Stimulated activated CD4-positive, alpha-beta T cell treated with anti-CD3 and anti-CD28 coated beads, Interleukin-4, amount 100 ng/mL, for 1 hour (primary cell): ENCODE measurements around the gene FAM107A.

Source experiments
- DNase-seq: peaks from one replicate; pipeline ENCODE4 v3.0.0-alpha.2; 2020

The FAM107A gene

DNA sequence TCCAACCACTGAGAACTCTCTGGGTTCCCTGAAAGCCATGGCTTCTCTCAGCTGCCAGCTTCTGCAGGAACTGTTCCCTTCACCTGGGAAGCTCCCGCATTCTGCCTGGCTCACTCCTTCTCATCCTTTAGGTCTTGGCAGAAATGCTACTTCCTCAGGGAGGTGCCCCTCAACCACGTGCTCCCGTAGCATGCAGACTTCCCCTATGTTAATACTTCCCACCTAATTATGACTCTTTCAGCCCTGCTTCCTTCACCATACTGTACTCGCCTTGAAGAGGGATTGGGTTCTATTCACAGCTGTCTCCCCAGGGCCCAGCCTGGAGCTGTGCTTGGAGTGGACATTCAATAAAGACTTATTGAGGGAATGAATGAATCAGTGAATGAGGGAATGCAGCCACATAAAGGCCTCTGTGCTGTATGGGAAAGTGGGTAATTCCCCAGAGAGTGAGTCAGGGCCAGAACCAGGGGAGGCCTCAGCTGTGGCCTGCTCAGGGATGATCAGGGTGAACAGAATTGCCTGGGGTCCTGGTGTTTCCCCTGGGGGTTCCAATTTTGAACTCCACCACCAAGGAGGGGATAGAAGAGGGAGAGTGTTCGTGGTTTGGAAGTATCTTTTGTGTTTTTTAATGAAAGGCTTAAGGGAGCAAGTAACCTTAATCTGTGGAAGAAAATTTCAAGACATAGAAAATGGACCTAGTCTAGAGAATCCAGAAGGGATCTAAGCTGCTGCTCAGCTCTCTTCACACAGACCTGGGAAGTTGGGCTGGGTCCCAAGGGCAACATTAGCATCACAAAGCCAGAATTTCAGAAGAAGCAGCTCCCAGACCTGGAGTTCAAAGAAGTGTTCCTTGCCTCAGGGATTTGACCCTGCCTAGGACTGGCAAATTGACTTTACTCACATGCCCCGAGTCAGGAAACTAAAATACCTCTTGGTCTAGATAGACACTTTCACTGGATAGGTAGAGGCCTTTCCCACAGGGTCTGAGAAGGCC, 14.6 kb upstream of the FAM107A start:
- no peak for DNase-seq

DNA sequence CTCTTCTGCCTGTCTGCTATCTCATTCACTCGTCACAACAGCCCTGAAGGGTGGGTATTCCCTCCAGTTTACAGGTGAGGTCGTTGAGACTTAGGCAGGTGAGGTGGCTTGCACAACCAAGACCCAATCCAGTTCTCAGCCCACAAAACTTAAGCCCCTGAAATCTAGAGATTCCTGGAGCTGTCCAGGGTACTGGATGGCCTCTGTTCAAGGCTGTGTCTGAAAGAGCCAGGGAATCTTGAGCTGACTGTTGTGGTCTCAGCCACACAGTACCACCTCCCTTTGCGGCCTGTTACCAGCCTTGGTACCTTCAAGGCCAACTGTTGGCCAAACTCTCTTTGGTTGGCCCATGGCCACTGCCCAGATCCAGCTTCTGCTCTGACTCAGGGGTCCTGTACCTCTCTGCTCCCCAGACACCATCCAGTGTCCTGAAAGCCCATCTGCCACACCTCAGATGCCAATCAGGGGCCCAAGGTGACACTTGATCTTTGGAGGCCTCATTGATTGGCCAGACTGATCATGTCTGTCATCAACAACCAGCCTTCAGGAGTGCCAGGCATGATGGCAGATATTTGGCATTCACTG, 10.9 kb upstream of the FAM107A start:
- DNase-seq, result no peak

DNA sequence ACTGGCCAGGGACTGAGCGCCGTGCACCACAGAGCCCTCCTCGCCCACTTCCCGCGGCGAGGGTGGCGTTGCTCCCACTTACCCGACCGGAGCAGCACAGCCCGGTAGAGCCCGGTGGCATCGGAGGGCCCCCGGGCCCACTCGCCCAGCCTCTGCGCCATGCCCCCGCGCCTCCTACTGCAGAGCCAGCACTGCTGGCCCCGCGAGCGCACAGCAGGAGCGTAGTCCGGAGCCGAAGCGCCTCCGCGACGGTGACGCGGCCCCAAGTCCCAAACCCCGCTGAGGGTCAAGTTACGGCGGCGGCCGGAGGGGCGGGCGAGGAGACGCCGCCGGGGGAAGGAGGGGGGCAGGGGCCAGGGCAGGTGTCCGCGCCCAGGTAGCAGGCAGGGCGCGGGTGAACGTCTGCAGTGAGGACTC, 9.6 kb upstream of the FAM107A start:
- DNase-seq, result no peak

DNA sequence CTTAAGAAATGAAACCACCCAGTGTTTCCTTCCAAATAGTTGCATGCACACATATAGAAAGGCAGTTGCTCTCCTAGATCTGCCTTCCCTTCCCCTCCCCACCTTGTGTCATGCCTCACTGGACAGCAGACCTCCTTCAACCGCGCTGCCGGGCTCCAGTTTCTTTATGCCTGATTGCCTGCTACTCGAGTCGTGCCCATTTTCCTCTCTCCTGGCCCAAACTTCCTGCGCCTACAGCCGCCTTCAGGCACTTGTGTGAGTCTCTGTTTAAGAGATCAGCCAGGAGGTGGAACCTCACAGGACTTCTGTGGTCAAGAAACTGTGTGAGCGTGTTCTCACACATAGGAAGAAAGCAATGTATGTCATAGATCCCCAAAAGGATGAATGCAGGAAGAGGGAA, 8.8 kb upstream of the FAM107A start:
- DNase-seq, result no peak

DNA sequence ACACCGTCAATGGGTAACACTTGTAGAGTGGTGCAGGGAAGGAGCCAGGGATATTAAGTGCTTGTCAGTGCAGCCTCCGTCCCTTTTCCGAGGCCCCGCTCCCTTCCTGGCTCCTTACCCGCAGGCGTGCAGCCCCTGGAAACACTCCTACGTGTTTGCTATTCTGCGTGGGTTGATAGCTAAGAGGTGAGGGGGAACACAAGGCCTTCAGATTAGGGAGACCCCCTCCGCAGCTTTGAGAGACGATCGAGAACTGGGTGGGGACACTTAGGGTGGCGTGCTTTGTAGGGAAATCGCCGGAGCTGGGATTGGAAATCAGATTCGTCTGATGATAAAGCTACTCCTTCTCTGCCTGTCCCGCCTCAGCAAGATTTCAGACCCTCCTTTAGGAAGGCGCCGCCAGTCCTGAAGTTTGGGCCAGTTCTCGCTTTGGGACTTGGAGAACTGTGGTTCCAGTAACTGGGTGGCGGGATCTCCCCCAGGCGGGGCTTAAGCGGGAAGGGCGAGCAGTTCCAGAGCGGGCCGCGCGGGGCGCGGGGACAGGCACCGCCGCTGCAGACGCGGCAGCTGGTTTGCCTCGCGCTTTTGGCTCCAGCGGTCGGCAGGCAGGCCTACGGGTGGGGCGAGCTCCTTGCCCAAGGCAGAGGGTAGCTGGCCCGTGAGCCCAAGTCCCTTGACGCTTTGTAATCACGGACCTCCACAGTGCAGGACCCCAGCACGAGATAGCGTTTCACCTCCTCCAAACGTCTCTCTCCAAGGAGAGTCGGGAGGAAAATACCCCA, 8.0 kb upstream of the FAM107A start:
- DNase-seq, result peak; percentile 51

DNA sequence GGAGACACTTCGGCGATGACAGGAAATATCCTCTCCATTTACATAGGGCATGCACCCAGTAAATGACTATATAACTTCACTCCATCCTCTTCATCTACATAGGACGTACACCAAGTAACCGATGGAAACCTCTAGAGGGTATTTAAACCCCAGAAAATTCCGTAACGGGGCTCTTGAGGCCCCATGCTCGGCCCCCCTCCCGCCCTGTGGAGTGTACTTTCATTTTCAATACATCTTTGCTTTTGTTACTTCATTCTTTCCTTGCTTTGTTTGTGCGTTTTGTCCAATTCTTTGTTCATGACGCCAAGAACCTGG, 7.5 kb upstream of the FAM107A start:
- no peak for DNase-seq

DNA sequence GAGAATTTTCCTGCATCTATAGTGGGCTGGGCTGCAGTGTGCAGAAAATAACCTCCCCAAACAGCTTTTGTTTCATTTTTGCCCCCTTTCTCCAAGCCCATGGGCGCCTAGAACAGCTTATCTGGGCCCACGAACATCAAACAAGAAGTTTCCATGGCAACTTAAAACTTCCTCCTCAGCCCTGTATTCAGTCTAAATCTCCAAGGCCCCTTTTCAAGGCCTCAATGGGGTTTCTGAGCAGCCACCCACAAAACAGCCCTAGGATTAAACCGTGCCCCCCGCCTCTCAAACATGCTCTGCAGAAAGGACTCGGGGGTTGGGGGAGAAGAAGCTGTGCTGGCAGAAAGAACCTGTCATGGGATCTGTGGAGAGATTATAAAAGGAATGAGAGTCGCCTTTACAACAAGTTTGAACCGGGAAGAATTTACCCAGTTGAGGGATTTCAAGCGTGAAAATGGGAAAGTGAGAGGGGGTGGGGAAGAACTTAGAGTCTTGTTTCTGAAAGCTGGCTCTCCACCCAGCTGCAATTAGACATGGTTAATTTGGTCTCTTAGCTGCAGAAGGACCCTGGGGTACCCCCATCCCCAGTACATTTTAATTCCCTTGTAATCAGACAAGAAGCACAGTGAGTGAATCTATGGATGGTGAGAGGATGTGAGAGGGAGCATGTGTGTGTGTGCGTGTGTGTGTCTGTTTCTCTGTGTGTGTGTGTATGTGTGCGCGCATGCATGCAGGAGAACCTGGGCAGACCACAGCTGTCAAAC, 4.3 kb upstream of the FAM107A start:
- DNase-seq, result no peak

DNA sequence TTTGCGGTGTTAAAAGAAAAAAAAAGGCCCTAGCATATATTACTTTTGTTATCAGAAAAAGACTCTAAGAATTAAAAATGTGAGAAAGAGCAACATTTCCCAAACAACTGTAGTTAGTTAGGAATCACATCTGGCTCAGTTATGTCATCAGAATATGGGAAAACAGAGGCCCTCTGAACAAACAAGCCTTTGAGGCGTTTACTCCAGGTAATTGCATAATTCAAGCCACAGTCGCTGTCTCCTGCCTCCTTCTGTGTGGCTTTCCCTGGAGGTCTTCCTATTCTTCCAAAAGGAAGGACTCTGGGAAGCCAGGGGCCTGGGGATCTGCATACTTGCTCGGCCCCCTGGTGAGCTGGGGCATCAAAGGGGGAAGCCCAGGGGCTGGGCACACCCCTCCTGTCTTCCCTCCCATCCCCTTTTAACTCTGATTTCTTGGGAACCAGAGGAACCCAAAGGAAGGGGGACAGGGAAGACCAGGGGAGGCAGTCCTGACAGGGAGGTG, 3.7 kb upstream of the FAM107A start:
- DNase-seq, result no peak

DNA sequence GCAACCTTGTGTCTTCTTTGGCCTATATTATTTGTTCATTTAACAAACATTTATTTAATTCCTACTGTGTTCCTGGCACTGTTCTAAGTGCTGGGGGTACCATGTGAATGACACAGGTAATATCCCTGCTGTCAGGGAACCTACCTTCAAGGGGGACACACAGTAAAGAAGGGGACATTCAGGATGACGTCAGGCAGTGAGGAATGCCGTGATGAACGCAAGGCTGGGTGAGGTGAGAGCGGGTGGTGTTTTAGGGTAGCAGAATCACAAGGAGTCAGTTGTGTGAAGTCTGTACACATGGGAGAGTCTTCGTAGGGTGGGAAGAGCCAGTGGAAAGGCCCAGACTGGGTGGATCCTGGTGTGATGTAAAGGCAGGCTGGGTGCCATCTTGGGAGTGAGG, 1.7 kb upstream of the FAM107A start:
- no peak for DNase-seq

DNA sequence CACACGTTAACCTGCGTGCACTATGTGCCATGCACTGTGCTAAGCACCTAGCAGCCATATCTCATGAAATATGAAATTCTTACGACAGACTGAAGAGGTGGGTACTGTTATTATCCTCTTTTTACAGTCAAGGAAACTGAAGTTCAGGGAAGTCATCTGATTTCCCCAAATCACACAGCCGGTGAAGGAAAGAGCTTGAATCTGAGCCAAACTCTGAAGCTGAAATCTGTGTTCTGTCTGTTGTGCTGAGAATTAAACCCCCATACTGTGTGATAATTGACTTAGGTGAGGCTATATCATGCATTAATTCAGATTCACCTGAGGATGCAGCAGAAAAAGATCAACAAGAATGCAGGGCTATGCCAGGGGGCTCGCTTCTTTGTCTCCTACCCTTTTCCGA, 475 bp downstream of the FAM107A start:
- DNase-seq, result no peak

DNA sequence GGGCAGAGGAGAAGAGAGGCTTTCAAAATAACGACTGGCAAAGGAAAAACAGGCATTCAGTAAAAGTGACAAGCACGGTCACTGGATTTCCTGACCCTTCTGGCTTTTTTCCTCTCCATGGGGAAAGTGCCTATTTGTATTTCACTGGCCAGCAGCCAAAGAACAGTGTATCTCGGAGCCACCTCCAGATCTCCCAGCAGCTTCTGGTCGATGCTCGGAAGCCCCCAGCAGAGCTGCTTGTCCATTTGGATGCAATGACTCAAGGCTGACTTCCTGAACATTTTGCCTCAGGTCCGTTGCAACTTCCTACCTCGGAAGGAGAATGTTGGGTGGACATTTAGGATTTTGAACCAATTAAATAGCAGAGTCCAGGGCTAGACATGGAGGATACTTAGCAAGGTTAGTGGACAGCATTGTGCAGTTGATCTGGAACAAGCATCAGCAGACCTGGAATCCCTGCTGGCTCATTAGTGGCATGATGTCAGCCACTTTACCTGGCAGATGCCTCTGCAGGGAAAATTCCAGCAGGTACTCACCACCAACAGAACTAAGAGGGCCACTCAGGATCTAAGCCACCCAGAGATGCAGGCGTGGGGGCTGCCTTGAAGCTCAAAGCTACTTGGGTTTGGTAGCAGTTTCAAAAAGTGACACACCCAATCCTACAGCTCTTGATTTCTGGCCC, 1.1 kb downstream of the FAM107A start:
- DNase-seq, result no peak

DNA sequence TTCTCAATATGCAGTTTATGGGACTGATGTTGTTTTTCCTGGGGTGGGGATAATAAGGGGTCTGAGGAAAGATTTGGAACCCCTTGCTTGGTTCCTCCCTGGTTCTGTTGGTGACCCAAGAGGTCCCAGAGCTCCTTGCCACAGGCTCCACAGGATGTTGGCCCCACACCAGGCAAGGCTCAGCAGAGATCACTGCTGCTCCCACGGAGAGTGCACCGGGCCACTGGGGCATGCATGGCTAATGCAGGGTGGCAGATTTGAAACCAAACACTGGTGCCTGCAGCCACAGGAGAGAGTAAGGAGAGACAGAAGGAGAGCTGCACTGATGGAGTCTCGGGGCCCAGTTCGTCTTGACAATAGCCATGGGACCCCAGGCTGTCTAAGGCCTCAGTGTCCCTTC, 2.5 kb downstream of the FAM107A start:
- DNase-seq, result no peak

DNA sequence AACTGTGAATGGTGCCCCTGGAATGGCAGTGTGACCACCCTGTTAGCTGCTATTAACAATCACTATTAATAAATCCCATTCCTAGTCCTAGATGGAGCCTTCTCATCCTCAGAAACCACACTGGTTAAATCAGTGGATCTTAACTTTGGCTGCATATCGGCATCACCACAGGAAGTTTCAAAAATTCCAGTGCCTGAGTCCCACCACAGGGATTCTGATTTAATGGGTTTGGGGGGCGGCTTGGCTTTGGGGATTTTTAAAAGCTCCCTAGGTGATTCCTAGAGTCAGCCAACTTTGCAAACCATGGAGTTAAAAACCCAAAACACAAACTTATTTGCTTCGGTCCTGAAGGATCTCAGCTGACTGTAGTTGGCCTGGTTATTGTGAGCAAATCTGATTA, 3.1 kb downstream of the FAM107A start:
- no peak for DNase-seq

DNA sequence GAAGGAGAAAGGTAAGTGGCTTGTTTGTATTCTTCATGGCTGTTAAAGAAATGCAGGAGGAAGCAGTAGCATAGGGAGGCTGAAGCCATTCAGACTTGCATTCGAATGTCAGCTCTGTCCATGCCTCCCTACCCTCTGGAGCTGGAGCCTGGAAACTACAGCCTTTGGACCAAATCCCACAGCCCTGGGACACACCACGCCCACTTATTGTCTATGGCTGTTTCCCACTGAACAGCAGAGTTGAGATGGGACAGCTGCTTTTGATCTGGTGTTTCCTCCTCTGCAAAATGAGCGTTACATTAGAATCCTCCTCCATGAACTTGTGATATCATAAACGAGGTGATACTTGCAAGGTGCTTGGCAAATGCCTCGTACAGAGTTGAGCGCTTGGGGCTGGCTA, 3.6 kb downstream of the FAM107A start:
- DNase-seq, result no peak

DNA sequence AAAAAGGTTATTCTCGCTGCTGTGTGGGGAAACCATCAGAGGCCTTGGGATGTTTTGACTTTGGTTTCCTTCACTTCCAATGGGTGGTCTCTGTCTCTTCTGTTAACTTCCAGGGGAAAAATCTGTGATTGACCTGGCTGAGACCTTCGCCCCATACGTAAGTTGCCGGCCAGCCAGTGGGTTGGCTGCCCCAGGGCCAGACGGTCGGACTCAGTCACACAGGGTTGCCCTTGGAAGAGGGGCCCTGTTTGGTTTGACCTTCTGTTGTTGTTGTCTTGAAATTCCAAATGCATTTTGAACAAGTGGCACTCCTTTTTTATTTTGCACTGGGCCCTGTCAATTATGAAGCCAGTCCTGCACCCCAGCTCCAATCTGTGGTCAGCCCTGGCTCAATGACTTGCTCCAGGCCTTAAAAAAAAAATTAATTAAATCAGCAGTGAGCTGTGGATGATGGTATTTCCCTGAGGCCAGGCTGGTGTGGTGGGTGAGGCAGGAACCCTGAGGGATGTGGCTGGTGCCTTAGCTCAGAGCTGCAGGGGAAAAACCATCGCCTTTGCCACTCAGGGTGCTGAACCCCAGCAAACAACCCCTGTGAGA, 4.5 kb downstream of the FAM107A start:
- no peak for DNase-seq

DNA sequence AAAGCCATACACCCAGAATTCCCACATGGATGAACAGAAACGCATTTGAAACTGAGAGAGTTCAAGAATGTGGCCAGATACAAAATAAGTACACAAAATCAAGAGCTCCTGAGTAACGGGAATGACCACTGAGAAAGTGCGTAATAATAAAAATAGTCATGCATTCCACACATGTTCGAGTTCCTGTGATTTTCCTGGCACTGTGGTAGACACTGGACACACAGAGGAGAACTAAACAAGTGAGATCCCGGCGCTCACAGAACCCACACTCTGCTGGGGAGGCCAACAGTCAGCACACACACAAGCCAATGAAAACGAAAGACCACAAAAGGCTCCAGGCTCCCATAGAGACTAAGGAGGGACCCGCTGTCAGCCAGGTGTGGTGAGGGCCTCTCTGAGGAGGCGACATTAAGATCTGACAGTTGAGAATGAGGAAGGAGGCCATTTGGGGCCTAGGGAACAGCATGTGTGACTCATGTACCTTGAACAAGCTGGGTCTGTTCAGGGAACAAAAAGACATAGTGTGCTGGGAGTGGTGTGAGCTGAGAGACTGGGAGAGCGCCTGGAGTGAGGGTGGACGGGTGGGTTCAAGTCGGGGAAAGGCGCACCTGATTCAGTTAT, 5.1 kb downstream of the FAM107A start:
- DNase-seq, result no peak

DNA sequence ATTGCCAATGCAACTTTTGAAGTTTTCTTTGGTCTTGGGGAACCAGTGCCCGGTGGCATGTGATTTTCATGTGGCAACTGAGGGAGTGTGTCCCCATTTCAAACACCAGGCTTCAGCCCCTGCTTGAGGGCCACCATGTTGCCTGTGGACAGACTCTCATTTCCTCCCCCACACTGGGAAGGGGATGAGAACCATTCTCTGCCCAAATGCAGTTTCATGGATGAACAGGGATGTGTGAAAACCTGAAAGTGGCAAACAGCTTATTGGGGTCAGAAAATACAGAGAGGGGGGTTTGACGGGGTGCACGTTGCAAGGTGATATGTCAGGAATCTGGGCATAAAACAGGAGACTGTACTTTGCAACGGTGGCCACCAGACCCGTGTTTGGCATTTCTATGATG, 6.3 kb downstream of the FAM107A start:
- DNase-seq, result no peak

DNA sequence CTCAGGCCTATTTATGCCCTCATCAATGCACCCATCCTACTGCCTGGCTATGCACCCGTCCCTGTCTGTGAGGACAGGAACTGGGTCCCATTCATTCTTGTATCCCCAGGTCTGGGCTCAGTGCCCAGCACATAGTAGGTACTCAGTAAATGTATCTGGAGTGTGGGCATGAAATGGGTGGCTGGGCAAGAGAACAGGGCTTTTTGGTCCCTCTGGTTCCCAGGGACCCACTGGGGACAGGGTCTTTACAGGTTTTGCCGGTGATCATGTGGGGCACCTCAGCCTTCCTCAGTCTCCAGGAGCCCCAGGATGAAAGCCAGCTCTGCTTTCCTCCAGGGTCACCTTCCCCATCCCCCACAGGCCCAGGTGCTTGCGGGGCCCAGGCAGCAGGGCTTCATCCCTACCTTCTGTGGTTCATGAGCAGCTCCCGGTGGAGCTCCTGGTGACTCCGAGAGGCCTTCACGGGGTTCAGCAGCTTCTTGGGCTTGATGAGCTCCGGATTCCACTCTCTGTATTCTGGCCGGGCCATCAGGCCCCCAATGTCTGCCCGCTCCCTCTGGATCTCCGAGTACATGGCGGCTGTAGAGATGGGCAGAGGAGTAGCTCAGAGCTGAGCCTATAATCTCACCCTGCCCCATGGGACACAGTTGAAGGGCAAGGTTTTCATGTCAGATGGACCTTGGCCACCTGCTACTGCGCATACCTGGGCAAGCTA, 7.7 kb downstream of the FAM107A start:
- DNase-seq, result no peak

DNA sequence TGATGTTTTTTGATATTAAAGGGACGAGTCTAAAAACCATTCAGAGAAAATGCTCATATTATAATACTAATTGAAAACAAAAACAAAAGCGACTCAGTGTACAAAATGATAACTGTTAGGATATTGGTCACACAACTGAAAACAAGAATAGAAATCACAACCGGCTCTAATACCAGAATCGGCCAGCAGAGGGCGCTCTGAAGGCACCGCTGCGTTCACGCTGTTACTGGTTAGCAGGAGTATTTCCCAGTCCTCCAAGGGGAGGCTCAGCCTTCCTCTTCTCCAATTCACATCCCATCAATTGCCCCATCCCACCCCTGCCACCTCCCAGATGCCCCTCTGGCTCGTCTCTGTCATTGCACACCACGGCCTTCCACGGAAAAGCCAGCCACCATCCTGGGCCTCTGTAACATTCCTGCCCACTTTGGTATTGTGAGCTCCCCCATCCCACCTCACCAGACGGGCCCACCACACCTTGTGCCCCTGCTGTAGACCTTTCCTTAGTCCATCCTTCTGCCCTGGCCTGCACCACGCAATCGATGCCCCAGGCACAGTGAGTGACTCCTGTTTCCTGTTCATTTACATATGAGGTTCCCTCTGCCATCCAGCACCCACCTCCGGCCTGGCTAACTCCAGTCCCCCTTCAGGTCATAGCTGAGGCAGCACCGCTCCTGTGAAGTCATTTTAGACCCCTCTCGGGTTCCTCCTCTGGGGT, 8.5 kb downstream of the FAM107A start:
- peak; percentile 75 for DNase-seq

DNA sequence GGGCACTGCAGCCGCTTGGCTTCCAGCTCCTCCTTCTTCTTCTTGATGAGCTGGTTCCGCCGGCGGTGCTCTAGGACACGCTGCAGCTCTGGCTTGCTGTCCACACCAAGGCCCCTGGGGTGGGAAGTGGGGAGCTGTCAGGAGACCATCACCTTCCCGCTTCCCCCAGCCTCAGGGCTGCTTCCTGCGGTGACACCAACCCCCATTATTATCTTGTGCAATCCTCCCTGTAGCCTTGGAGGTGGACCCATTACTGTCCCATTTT, 10.0 kb downstream of the FAM107A start:
- DNase-seq, result no peak
